HEK293 (cell line): Measurements from ENCODE around the gene ELMO1.

Experiments
- CTCF ChIA-PET: fragments of 350-600 bp; formaldehyde crosslinking; extraction: SDS; loops from one replicate; lab custom pipeline; 2021; ENCODE audit warnings: antibody characterized with exemption; lab: Yijun Ruan, JAX
- POLR2A ChIA-PET: fragments of 300-600 bp; formaldehyde crosslinking; extraction: SDS; loops from one replicate; lab custom pipeline; 2020; ENCODE audit warnings: antibody characterized with exemption, inconsistent platforms; lab: Yijun Ruan, JAX
- H3K27ac ChIP-seq: fragments of 200-500 bp; sonication (Bioruptor generic); 2 replicates; pipeline ENCODE4 v1.5.1; 2014; ENCODE audit warnings: low read depth, low read length, control low read depth, inconsistent platforms; ENCODE audit errors: extremely low read depth
- H3K36me3 ChIP-seq, 2 experiments: fragments of 200-500 bp in 1 of 2; sonication (Bioruptor generic) in 1 of 2; 1 replicate in 1 of 2; 2 replicates in 1 of 2; pipeline ENCODE4 v1.5.1; 2014 to 2017; ENCODE audit warnings: inconsistent platforms in 2 of 2, low read length in 2 of 2; ENCODE audit not compliant: control insufficient read depth in 2 of 2, insufficient read depth in 1 of 2
- H3K4me1 ChIP-seq: fragments of 200-500 bp; sonication (Bioruptor generic); 2 replicates; pipeline ENCODE4 v1.5.1; 2014; ENCODE audit warnings: mild to moderate bottlenecking, low read length, inconsistent platforms; ENCODE audit not compliant: control insufficient read depth, insufficient read depth
- H3K4me3 ChIP-seq: 2 replicates; pipeline ENCODE4 v1.5.1; 2011; ENCODE audit warnings: low read depth, mild to moderate bottlenecking, control low read depth, low read length, moderate library complexity
- H3K9me3 ChIP-seq: fragments of 200-500 bp; sonication (Bioruptor generic); 2 replicates; pipeline ENCODE4 v1.5.1; 2014; ENCODE audit warnings: low read depth, low read length, inconsistent platforms; ENCODE audit not compliant: control insufficient read depth, insufficient read depth
- FEZF1 ChIP-seq: fragments of 450-650 bp; formaldehyde crosslinking; IDR thresholded peaks from 2 replicates; pipeline ENCODE4 v1.5.1; 2016; ENCODE audit warnings: missing biosample characterization, missing genetic modification characterization
- GLIS2 ChIP-seq: fragments of 450-650 bp; formaldehyde crosslinking; IDR thresholded peaks from 2 replicates; pipeline ENCODE4 v1.5.1; 2016; ENCODE audit warnings: missing biosample characterization, missing genetic modification characterization
- HIC1 ChIP-seq: fragments of 450-650 bp; formaldehyde crosslinking; IDR thresholded peaks from 2 replicates; pipeline ENCODE4 v1.5.1; 2016; ENCODE audit warnings: missing biosample characterization, missing genetic modification characterization
- INSM2 ChIP-seq: fragments of 450-650 bp; formaldehyde crosslinking; IDR thresholded peaks from 2 replicates; pipeline ENCODE4 v1.5.1; 2016; ENCODE audit warnings: missing biosample characterization, missing genetic modification characterization
- MYNN ChIP-seq: fragments of 450-650 bp; formaldehyde crosslinking; IDR thresholded peaks from 2 replicates; pipeline ENCODE4 v1.5.1; 2016; ENCODE audit warnings: missing biosample characterization, missing genetic modification characterization, borderline replicate concordance
- OVOL3 ChIP-seq: fragments of 450-650 bp; formaldehyde crosslinking; IDR thresholded peaks from 2 replicates; pipeline ENCODE4 v1.5.1; 2016; ENCODE audit warnings: missing biosample characterization, missing genetic modification characterization
- YY1 ChIP-seq: fragments of 450-650 bp; formaldehyde crosslinking; IDR thresholded peaks from 2 replicates; pipeline ENCODE4 v1.5.1; 2018; ENCODE audit warnings: missing biosample characterization, missing genetic modification characterization
- ZBTB21 ChIP-seq: fragments of 450-650 bp; formaldehyde crosslinking; IDR thresholded peaks from 2 replicates; pipeline ENCODE4 v1.5.1; 2017; ENCODE audit warnings: missing biosample characterization, missing genetic modification characterization
- ZBTB49 ChIP-seq: fragments of 450-650 bp; formaldehyde crosslinking; IDR thresholded peaks from 2 replicates; pipeline ENCODE4 v1.5.1; 2016; ENCODE audit warnings: missing biosample characterization, missing genetic modification characterization, low read depth
- ZEB2 ChIP-seq: fragments of 450-650 bp; formaldehyde crosslinking; IDR thresholded peaks from 2 replicates; pipeline ENCODE4 v1.5.1; 2016; ENCODE audit warnings: missing biosample characterization, missing genetic modification characterization
- ZNF138 ChIP-seq: fragments of 450-650 bp; formaldehyde crosslinking; IDR thresholded peaks from 2 replicates; pipeline ENCODE4 v1.5.1; 2016; ENCODE audit warnings: missing biosample characterization, missing genetic modification characterization, borderline replicate concordance
- ZNF280D ChIP-seq: fragments of 450-650 bp; formaldehyde crosslinking; IDR thresholded peaks from 2 replicates; pipeline ENCODE4 v1.5.1; 2016; ENCODE audit warnings: missing biosample characterization, missing genetic modification characterization
- ZNF354C ChIP-seq: fragments of 450-650 bp; formaldehyde crosslinking; IDR thresholded peaks from 2 replicates; pipeline ENCODE4 v1.5.1; 2016; ENCODE audit warnings: missing biosample characterization, missing genetic modification characterization, low read depth, borderline replicate concordance
- ZNF362 ChIP-seq: fragments of 450-650 bp; formaldehyde crosslinking; IDR thresholded peaks from 2 replicates; pipeline ENCODE4 v1.5.1; 2016; ENCODE audit warnings: missing biosample characterization, missing genetic modification characterization
- ZNF404 ChIP-seq: fragments of 450-650 bp; formaldehyde crosslinking; IDR thresholded peaks from 2 replicates; pipeline ENCODE4 v1.5.1; 2017; ENCODE audit warnings: missing biosample characterization, missing genetic modification characterization
- ZNF449 ChIP-seq: fragments of 450-650 bp; formaldehyde crosslinking; IDR thresholded peaks from 2 replicates; pipeline ENCODE4 v1.5.1; 2017; ENCODE audit warnings: missing biosample characterization, mild to moderate bottlenecking, missing genetic modification characterization, moderate library complexity
- ZNF48 ChIP-seq: fragments of 450-650 bp; formaldehyde crosslinking; IDR thresholded peaks from 2 replicates; pipeline ENCODE4 v1.5.1; 2016; ENCODE audit warnings: missing biosample characterization, missing genetic modification characterization
- ZNF560 ChIP-seq: fragments of 450-650 bp; formaldehyde crosslinking; IDR thresholded peaks from 2 replicates; pipeline ENCODE4 v1.5.1; 2017; ENCODE audit warnings: missing biosample characterization, missing genetic modification characterization, borderline replicate concordance
- ZNF585B ChIP-seq: fragments of 450-650 bp; formaldehyde crosslinking; IDR thresholded peaks from 2 replicates; pipeline ENCODE4 v1.5.1; 2016; ENCODE audit warnings: missing biosample characterization, missing genetic modification characterization
- ZNF707 ChIP-seq: fragments of 450-650 bp; formaldehyde crosslinking; IDR thresholded peaks from 2 replicates; pipeline ENCODE4 v1.5.1; 2016; ENCODE audit warnings: missing biosample characterization, missing genetic modification characterization
- ZNF837 ChIP-seq: fragments of 450-650 bp; formaldehyde crosslinking; IDR thresholded peaks from 2 replicates; pipeline ENCODE4 v1.5.1; 2016; ENCODE audit warnings: missing biosample characterization, missing genetic modification characterization
- ZNF843 ChIP-seq: fragments of 450-650 bp; formaldehyde crosslinking; IDR thresholded peaks from 2 replicates; pipeline ENCODE4 v1.5.1; 2016; ENCODE audit warnings: missing biosample characterization, missing genetic modification characterization
- ZSCAN18 ChIP-seq: fragments of 450-650 bp; formaldehyde crosslinking; IDR thresholded peaks from 2 replicates; pipeline ENCODE4 v1.5.1; 2016; ENCODE audit warnings: missing biosample characterization, missing genetic modification characterization

The ELMO1 gene

GRCh38 chr7:36942955-36943354, 505.7 kb downstream of the ELMO1 start:
- Histone ChIP-seq H3K9me3 (no peaks in the 10 kb centered on the region), H3K36me3 (no peaks in the 10 kb centered on the region), H3K4me1 (no peaks in the 10 kb centered on the region), H3K27ac (no peak overlapping the region), H3K4me3 (no peak overlapping the region)
- no peak for TF ChIP-seq OVOL3 (tag by site-specific recombination)
- TF ChIP-seq ZEB2 (tag by site-specific recombination) = no peak
- no peak for TF ChIP-seq GLIS2
- TF ChIP-seq ZNF837 (tag by site-specific recombination) = no peak
- no peak for TF ChIP-seq ZNF48 (tag by site-specific recombination)
- TF ChIP-seq HIC1 = no peak
- TF ChIP-seq ZBTB21 = no peak
- TF ChIP-seq ZNF362 (tag by site-specific recombination) = no peak
- no peak for TF ChIP-seq ZNF707
- TF ChIP-seq ZNF404 (tag by site-specific recombination) = no peak
- TF ChIP-seq ZSCAN18 (tag by site-specific recombination) = no peak
- no peak for TF ChIP-seq ZNF354C (tag by site-specific recombination)
- no peak for TF ChIP-seq ZNF280D
- no peak for TF ChIP-seq ZNF560 (tag by site-specific recombination)
- CTCF ChIA-PET = interaction anchor here (0.6 to 2.1 kb wide), 2 partner anchors 24 to 471 kb away, joined by 4 to 12 read pairs; no protein-coding TSS in a partner anchor
- POLR2A ChIA-PET = no interaction called here

- H3K4me3 ChIP-seq = no peak overlapping the region
- H3K27ac ChIP-seq = no peak overlapping the region
- no peaks in the 10 kb centered on the region for H3K4me1 ChIP-seq
- no peaks in the 10 kb centered on the region for H3K36me3 ChIP-seq
- ChIA-PET CTCF (interaction anchor here (0.6 to 2.1 kb wide), 3 partner anchors 25 to 471 kb away, joined by 4 to 12 read pairs (median 5); no protein-coding TSS in a partner anchor), POLR2A (no interaction called here)
- no peaks in the 10 kb centered on the region for H3K9me3 ChIP-seq
- TF ChIP-seq YY1 (tag by site-specific recombination) (no peak), INSM2 (tag by site-specific recombination) (no peak), ZNF837 (tag by site-specific recombination) (no peak), FEZF1 (tag by site-specific recombination) (no peak), ZNF843 (tag by site-specific recombination) (no peak), ZNF449 (tag by site-specific recombination) (no peak), MYNN (no peak), ZNF138 (no peak), ZNF585B (no peak), ZBTB49 (no peak)
Observed at GRCh38 chr7:36942541-36942940, 506.1 kb downstream of the ELMO1 start.
